K562 (cell line): ENCODE data around the gene MMP15. TPM values are rescaled to one million over a fixed set of nuclear protein-coding genes. Genes with fewer than 3 reads are reported as not detected.
A peak's percentile ranks its signal among the peaks of the same experiment; 100 is the strongest.

Experiments
- CTBP1 ChIP-seq: fragments of 450-650 bp; IDR thresholded peaks from 2 replicates; pipeline ENCODE4 v1.6.1; 2016; ENCODE audit warnings: borderline replicate concordance
- GATAD2B ChIP-seq: fragments of 450-650 bp; IDR thresholded peaks from 2 replicates; pipeline ENCODE4 v1.6.1; 2017; ENCODE audit warnings: mild to moderate bottlenecking, borderline replicate concordance
- HDAC1 ChIP-seq, 2 experiments: fragments of 450-650 bp; IDR thresholded peaks; 2 replicates each; pipeline ENCODE4 v1.6.1; 2016 to 2017; ENCODE audit warnings: inconsistent platforms in 1 of 2, mild to moderate bottlenecking in 1 of 2, moderate library complexity in 1 of 2
- HMGN3 ChIP-seq: IDR thresholded peaks from 2 replicates; pipeline ENCODE4 v1.6.1; 2011; ENCODE audit warnings: borderline replicate concordance, low read depth, mild to moderate bottlenecking, mixed read lengths, low read length; ENCODE audit not compliant: insufficient read length; ENCODE audit errors: extremely low read depth
- ILF3 ChIP-seq: fragments of 450-650 bp; IDR thresholded peaks from 2 replicates; pipeline ENCODE4 v1.6.1; 2018; ENCODE audit warnings: antibody characterized with exemption, mild to moderate bottlenecking, moderate library complexity, borderline replicate concordance
- MAZ ChIP-seq, 2 experiments: fragments of 450-650 bp in 1 of 2; sonication (generic) in 1 of 2; formaldehyde crosslinking; IDR thresholded peaks in 1 of 2; conservative IDR thresholded peaks in 1 of 2; 2 replicates each; pipeline versions ENCODE4 v1.4.0 to v1.5.0; 2020; ENCODE audit warnings: mild to moderate bottlenecking in 1 of 2, missing genetic modification reagents in 1 of 2
- MBD2 ChIP-seq: sonication (generic); IDR thresholded peaks from 2 replicates; pipeline ENCODE4 v1.6.1; 2016; ENCODE audit warnings: low read depth, borderline replicate concordance
- MLLT1 ChIP-seq, 2 experiments: fragments of 450-650 bp; IDR thresholded peaks; 2 replicates each; pipeline ENCODE4 v1.6.1; 2016
- MTA3 ChIP-seq: fragments of 450-650 bp; formaldehyde crosslinking; IDR thresholded peaks from 2 replicates; pipeline ENCODE4 v1.6.1; 2017; ENCODE audit warnings: mild to moderate bottlenecking, borderline replicate concordance
- PHF8 ChIP-seq: fragments of 200-600 bp; sonication (generic); IDR thresholded peaks from 2 replicates; pipeline ENCODE4 v1.6.1; 2012; ENCODE audit warnings: mixed run types, mild to moderate bottlenecking, inconsistent platforms, low read length, moderate library complexity, borderline replicate concordance
- ZBTB7A ChIP-seq: IDR thresholded peaks from 2 replicates; pipeline ENCODE4 v1.6.1; 2011; ENCODE audit warnings: low read depth, mild to moderate bottlenecking, low read length, moderate library complexity, borderline replicate concordance; ENCODE audit not compliant: control insufficient read depth
- ZNF263 ChIP-seq: sonication (generic); formaldehyde crosslinking; IDR thresholded peaks from 2 replicates; pipeline ENCODE4 v1.8.0; 2022; ENCODE audit warnings: mild to moderate bottlenecking, missing genetic modification reagents, borderline replicate concordance
- polyA plus RNA-seq, 8 experiments: library from polyadenylated mRNA; depleted of rRNA in 4 of 8; stranded (reverse) in 5 of 8; unstranded in 3 of 8; fragments of >200 nt; fragmentation: Nextera tagmentation in 2 of 8; fragmentation: Illumina TruSeq in 1 of 8; extraction: Ambion mirVana in 2 of 8; extraction: Trizol in 1 of 8; gene quantifications; 2 replicates each; pipeline versions ENCODE4 v1.2.1 to v1.2.3, GENCODE V29; 2011 to 2014; ENCODE audit warnings: inconsistent platforms in 1 of 8, missing spikeins in 1 of 8
- total RNA-seq, 7 experiments: library from RNA; depleted of rRNA in 6 of 7; stranded (reverse); fragments of >200 nt in 6 of 7; fragmentation: Illumina TruSeq in 2 of 7; extraction: Trizol in 2 of 7; gene quantifications; 2 replicates each; pipeline versions ENCODE4 v1.2.1 to v1.2.3, GENCODE V29; 2011 to 2021; ENCODE audit warnings: low replicate concordance in 1 of 7
- TF ChIP-seq, protein P1 (sequence below): fragments of 200-600 bp; sonication (generic); IDR thresholded peaks from one replicate; pipeline ENCODE4 v1.6.1; 2012; ENCODE audit warnings: mild to moderate bottlenecking, low read depth, low read length, inconsistent platforms

The MMP15 gene
- total and polyA plus RNA-seq, 9 of the 15 experiments (the other 6 are each of a cell fraction or from before 2014, with no cell fraction given), result 0.01 to 20.4 (median 5.5) TPM

- TF ChIP-seq, protein P1, sequence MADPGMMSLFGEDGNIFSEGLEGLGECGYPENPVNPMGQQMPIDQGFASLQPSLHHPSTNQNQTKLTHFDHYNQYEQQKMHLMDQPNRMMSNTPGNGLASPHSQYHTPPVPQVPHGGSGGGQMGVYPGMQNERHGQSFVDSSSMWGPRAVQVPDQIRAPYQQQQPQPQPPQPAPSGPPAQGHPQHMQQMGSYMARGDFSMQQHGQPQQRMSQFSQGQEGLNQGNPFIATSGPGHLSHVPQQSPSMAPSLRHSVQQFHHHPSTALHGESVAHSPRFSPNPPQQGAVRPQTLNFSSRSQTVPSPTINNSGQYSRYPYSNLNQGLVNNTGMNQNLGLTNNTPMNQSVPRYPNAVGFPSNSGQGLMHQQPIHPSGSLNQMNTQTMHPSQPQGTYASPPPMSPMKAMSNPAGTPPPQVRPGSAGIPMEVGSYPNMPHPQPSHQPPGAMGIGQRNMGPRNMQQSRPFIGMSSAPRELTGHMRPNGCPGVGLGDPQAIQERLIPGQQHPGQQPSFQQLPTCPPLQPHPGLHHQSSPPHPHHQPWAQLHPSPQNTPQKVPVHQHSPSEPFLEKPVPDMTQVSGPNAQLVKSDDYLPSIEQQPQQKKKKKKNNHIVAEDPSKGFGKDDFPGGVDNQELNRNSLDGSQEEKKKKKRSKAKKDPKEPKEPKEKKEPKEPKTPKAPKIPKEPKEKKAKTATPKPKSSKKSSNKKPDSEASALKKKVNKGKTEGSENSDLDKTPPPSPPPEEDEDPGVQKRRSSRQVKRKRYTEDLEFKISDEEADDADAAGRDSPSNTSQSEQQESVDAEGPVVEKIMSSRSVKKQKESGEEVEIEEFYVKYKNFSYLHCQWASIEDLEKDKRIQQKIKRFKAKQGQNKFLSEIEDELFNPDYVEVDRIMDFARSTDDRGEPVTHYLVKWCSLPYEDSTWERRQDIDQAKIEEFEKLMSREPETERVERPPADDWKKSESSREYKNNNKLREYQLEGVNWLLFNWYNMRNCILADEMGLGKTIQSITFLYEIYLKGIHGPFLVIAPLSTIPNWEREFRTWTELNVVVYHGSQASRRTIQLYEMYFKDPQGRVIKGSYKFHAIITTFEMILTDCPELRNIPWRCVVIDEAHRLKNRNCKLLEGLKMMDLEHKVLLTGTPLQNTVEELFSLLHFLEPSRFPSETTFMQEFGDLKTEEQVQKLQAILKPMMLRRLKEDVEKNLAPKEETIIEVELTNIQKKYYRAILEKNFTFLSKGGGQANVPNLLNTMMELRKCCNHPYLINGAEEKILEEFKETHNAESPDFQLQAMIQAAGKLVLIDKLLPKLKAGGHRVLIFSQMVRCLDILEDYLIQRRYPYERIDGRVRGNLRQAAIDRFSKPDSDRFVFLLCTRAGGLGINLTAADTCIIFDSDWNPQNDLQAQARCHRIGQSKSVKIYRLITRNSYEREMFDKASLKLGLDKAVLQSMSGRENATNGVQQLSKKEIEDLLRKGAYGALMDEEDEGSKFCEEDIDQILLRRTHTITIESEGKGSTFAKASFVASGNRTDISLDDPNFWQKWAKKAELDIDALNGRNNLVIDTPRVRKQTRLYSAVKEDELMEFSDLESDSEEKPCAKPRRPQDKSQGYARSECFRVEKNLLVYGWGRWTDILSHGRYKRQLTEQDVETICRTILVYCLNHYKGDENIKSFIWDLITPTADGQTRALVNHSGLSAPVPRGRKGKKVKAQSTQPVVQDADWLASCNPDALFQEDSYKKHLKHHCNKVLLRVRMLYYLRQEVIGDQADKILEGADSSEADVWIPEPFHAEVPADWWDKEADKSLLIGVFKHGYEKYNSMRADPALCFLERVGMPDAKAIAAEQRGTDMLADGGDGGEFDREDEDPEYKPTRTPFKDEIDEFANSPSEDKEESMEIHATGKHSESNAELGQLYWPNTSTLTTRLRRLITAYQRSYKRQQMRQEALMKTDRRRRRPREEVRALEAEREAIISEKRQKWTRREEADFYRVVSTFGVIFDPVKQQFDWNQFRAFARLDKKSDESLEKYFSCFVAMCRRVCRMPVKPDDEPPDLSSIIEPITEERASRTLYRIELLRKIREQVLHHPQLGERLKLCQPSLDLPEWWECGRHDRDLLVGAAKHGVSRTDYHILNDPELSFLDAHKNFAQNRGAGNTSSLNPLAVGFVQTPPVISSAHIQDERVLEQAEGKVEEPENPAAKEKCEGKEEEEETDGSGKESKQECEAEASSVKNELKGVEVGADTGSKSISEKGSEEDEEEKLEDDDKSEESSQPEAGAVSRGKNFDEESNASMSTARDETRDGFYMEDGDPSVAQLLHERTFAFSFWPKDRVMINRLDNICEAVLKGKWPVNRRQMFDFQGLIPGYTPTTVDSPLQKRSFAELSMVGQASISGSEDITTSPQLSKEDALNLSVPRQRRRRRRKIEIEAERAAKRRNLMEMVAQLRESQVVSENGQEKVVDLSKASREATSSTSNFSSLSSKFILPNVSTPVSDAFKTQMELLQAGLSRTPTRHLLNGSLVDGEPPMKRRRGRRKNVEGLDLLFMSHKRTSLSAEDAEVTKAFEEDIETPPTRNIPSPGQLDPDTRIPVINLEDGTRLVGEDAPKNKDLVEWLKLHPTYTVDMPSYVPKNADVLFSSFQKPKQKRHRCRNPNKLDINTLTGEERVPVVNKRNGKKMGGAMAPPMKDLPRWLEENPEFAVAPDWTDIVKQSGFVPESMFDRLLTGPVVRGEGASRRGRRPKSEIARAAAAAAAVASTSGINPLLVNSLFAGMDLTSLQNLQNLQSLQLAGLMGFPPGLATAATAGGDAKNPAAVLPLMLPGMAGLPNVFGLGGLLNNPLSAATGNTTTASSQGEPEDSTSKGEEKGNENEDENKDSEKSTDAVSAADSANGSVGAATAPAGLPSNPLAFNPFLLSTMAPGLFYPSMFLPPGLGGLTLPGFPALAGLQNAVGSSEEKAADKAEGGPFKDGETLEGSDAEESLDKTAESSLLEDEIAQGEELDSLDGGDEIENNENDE, result no peak
- TF ChIP-seq MBD2 (0 out of 2 replicates have a peak, but pooled peaks have one; percentile 6), ILF3 (no peak), MAZ (CRISPR knock-in tag; conservative IDR thresholded peaks at IDR 0.05 in 1 of 2, IDR thresholded peaks at IDR 0.05 in 1 of 2) (0 out of 4 replicates have a peak, but pooled peaks of 1 of the 2 experiments have one; percentile 1), GATAD2B (no peak), MTA3 (peak; percentile 26; the same call in 1 of the 2 replicates), HDAC1 (IDR thresholded peaks at IDR 0.05) (no peak), PHF8 (peak; percentile 31; the same call in 1 of the 2 replicates), ZBTB7A (peak; percentile 67), MLLT1 (IDR thresholded peaks at IDR 0.05) (no peak), CTBP1 (0 out of 2 replicates have a peak, but pooled peaks have one; percentile 9), ZNF263 (peak; percentile 45), HMGN3 (peak; percentile 56)
Observed at GRCh38 chr16:57985204-57986181, 40.1 kb upstream of the MMP15 start (continued).
